Activated CD4-positive, alpha-beta T cell treated with anti-CD3 and anti-CD28 coated beads for 36 hours (primary cell): ENCODE results near the gene GAB2. TPM values are rescaled to one million over a fixed set of nuclear protein-coding genes. Genes with fewer than 3 reads are reported as not detected.
"Not testable (repeated sequence)": the region's sequence is repeated elsewhere in the genome, so short reads cannot be mapped to it uniquely, and the experiment has no call there.

Source experiments
- ATAC-seq: fragments of 200-7000 bp; cut with Tn5 transposase; one replicate; pipeline ENCODE4 v1.10.0; 2021; ENCODE audit warnings: mild to moderate bottlenecking, moderate library complexity
- CTCF ChIA-PET: fragments of 350-600 bp; sonication (Branson Sonifier 250); formaldehyde crosslinking; loops from one replicate; lab custom pipeline; 2021; ENCODE audit warnings: antibody characterized with exemption; lab: Charles Lee
- POLR2A ChIA-PET: fragments of 350-600 bp; sonication (Branson Sonifier 250); formaldehyde crosslinking; loops from one replicate; lab custom pipeline; 2021; ENCODE audit warnings: antibody characterized with exemption, inconsistent platforms; lab: Charles Lee
- DNase-seq: peaks from one replicate; pipeline ENCODE4 v3.0.0-alpha.2; 2020
- H3K27ac Mint-ChIP-seq: one replicate; pipeline ENCODE4 v1.8.0; 2021; ENCODE audit warnings: mixed read lengths
- H3K27me3 Mint-ChIP-seq: one replicate; pipeline ENCODE4 v1.8.0; 2021; ENCODE audit warnings: mixed read lengths
- H3K36me3 Mint-ChIP-seq: one replicate; pipeline ENCODE4 v1.8.0; 2021; ENCODE audit warnings: low read depth, mixed read lengths
- H3K4me1 Mint-ChIP-seq: one replicate; pipeline ENCODE4 v1.8.0; 2021; ENCODE audit warnings: mixed read lengths
- H3K4me3 Mint-ChIP-seq: one replicate; pipeline ENCODE4 v1.8.0; 2021; ENCODE audit warnings: mild to moderate bottlenecking, moderate library complexity, mixed read lengths
- H3K9me3 Mint-ChIP-seq: one replicate; pipeline ENCODE4 v1.8.0; 2021; ENCODE audit warnings: low read depth, mixed read lengths
- intact Hi-C, 2 experiments: fragments of 100-400 bp; cut with DNase I in 1 of 2; cut with micrococcal nuclease in 1 of 2; formaldehyde crosslinking; loops; one replicate each; pipeline versions ENCODE4 v1.14.2 to v1.15.1; 2022 to 2024; cut with DNase I, micrococcal nuclease
- total RNA-seq, 2 experiments: library from RNA; stranded (reverse); gene quantifications; one replicate each; pipeline ENCODE4 v1.2.3, GENCODE V29; 2021

Gene GAB2
- total RNA-seq, 2 experiments from 2014 or later = 4.3 to 4.8 TPM

DNA sequence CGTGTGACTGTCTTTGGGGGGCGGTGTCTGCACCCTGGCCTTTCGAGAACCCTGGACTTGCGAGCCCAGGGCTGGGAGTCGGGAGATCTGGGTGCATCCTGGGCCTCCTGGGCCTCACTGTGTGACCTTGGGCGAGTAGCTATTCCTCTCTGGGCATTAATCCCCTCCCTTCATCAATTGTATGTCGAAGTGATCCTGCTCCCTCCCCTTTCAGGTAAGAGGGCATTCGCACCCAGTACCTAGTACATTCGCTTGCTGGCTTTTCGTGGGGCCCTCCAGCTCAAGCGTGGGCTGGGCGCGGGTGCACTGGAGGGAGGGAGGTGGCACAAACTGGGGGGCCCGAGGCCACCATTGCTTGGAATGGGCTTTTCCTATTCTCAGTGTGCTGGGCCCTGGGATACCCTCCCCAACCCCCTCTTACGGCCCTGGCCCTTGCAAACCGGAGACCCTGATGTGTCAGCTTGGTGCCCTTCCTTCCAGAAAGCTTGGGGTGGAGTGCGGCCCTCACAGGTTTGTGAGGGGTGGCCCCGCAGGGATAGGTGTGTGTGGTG lies 228.4 kb downstream of the GAB2 start:
- intact Hi-C loops = loop anchor here (2.0 to 5.0 kb wide), 4 partner anchors 14 to 376 kb away; partner anchors contain the start of gene INTS4 (in 1 of the 2)
- H3K27me3 Mint-ChIP-seq = no peaks in the 10 kb centered on the region
- H3K9me3 Mint-ChIP-seq = no peaks in the 10 kb centered on the region
- H3K36me3 Mint-ChIP-seq = peaks cover 6% of the 10 kb centered on the region
- peak overlapping the region; percentile 84 for H3K4me3 Mint-ChIP-seq
- H3K27ac Mint-ChIP-seq = peak overlapping the region; percentile 81
- peak; percentile 24 for DNase-seq
- ChIA-PET POLR2A (interaction anchor here (1.1 to 1.2 kb wide), 2 partner anchors 12 to 50 kb away, joined by 5 to 6 read pairs; partner anchors contain the start of gene ALG8), CTCF (interaction anchor here (0.7 to 2.1 kb wide), 7 partner anchors 30 to 305 kb away, joined by 3 to 10 read pairs (median 3); partner anchors contain the start of genes ALG8 and GAB2)
- no peak for ATAC-seq
- peaks cover 63% of the 10 kb centered on the region for H3K4me1 Mint-ChIP-seq

- peaks cover 8% of the 10 kb centered on the region for H3K36me3 Mint-ChIP-seq
- H3K4me3 Mint-ChIP-seq = peak within 1 kb of the TSS; percentile 84
- peak within 1 kb of the TSS; percentile 97 for H3K27ac Mint-ChIP-seq
- intact Hi-C loops = loop anchor here (1.0 to 5.0 kb wide), 13 partner anchors 14 to 551 kb away; partner anchors contain the start of genes ALG8 (in 2 of the 2), INTS4 (in 2 of the 2), CLNS1A (in 1 of the 2) and GAB2 (in 1 of the 2)
- DNase-seq = peak; percentile 96
- ChIA-PET POLR2A (interaction anchor here (0.7 to 1.2 kb wide), 5 partner anchors 13 to 202 kb away, joined by 3 to 8 read pairs (median 5); partner anchors contain the start of genes ALG8 and INTS4), CTCF (interaction anchor here (0.6 to 2.1 kb wide), 9 partner anchors 9 to 376 kb away, joined by 3 to 10 read pairs (median 3); partner anchors contain the start of genes ALG8 and GAB2)
- no peaks in the 10 kb centered on the region for H3K9me3 Mint-ChIP-seq
- ATAC-seq = peak; percentile 85
- H3K27me3 Mint-ChIP-seq = no peaks in the 10 kb centered on the region
- H3K4me1 Mint-ChIP-seq = peaks cover 57% of the 10 kb centered on the region
Measured at GRCh38 chr11:78188286-78189173, 229.1 kb downstream of the GAB2 start, which contains the start of the genes KCTD21 and USP35. TSS of gene KCTD21 (minus strand) at chr11:78188626. CDS start at chr11:78174554, 14,072 bp downstream. TSS of gene USP35 (plus strand) at chr11:78188919. CDS start at chr11:78196246, 7,327 bp downstream.

DNA sequence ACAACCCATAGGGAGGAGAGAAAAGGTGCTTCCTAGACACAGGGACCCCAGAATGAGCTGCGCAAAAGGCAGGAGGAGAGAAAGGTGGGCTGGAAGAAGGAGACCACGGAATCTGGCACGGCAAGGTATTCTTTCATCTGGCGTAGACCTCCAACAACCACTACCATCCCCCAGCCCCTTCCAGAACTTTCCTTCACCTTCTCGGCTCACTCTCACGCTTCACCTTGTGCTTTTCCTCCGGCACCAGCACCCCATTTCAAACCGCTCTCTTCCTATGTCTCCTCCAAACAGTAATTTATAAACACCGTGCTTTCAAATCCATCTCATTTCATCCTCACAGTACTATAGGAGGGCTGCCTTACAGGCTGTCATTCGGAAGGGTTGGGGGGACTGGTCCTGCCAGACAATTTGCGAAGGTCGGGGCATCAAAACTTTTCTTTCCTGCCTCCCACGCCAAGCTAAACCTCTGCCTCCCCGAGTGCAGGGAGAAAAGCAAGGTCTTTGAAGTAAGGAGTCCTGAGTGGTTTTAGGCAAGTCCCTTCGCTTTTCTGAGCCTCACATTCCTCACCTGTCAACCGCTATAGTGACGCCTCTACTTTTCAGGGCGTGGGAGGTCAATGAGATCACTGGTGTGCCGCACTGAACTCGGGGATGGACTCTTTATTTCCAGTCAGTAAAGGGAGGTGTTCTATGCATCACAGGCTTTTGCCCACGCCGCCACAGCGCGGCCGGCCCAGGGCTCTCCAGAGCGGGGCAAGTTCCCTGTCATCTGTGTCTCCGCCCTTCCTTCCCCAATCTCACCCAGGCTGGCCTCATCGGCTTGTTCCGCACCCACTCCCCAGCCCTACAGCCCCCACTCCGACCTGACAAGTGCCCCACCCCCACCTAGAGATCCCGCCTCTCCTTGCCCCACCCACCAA lies 230.0 kb downstream of the GAB2 start:
- DNase-seq = peak; percentile 92
- Mint-ChIP-seq H3K4me3 (peak overlapping the region; percentile 84), H3K27ac (peak overlapping the region; percentile 97), H3K9me3 (no peaks in the 10 kb centered on the region), H3K4me1 (peaks cover 51% of the 10 kb centered on the region), H3K36me3 (peaks cover 10% of the 10 kb centered on the region), H3K27me3 (no peaks in the 10 kb centered on the region)
- ChIA-PET POLR2A (interaction anchor here (0.7 to 1.2 kb wide), 5 partner anchors 14 to 201 kb away, joined by 3 to 8 read pairs (median 5); partner anchors contain the start of genes ALG8 and INTS4), CTCF (interaction anchor here (0.6 to 2.1 kb wide), 8 partner anchors 10 to 377 kb away, joined by 3 to 10 read pairs (median 3); partner anchors contain the start of genes ALG8 and GAB2)
- ATAC-seq = peak; percentile 77
- intact Hi-C loops = loop anchor here (1.0 to 5.0 kb wide), 13 partner anchors 15 to 550 kb away; partner anchors contain the start of genes ALG8 (in 2 of the 2), INTS4 (in 2 of the 2), CLNS1A (in 1 of the 2) and GAB2 (in 1 of the 2)

DNA sequence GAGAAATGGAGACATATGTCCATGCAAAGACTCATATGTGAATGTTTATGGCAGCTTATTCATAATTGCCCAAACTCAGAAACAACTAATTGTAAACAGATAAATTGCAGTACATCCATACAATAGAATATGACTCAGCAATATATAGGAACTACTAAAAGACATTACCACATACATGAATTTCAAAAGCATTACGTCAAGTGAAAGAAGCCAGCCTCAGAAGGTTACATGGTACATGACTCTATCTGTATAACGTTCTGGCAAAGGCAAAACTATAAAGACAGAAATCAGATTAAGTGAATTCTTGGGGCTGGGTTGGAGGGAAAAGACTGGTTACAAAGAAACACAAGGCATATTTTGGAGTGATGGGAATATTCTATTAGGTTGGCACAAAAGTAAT lies 236.4 kb downstream of the GAB2 start:
- no peak for ATAC-seq
- CTCF ChIA-PET = no interaction called here
- Mint-ChIP-seq H3K4me3 (no peak overlapping the region), H3K36me3 (peaks cover 27% of the 10 kb centered on the region), H3K4me1 (peaks cover 23% of the 10 kb centered on the region), H3K27ac (no peak overlapping the region), H3K27me3 (no peaks in the 10 kb centered on the region), H3K9me3 (peaks cover 5% of the 10 kb centered on the region)
- no peak for DNase-seq
- POLR2A ChIA-PET = no interaction called here
- intact Hi-C loops = no loop called here

DNA sequence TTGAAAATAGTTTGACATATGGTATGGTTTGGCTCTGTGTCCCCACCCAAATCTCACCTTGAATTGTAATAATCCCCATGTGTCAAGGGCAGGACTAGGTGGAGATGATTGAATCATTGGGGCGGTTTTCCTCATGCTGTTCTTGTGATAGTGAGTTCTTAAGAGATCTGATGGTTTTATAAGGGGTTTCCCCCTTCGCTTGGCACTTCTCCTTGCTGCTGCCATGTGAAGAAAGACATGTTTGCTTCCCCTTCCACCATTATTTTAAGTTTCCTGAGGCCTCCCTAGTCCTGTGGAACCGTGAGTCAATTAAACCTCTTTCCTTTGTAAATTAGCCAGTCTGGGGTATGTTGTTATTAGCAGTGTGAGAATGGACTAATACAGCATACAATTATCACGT lies 236.9 kb downstream of the GAB2 start:
- ATAC-seq = no peak
- Mint-ChIP-seq H3K36me3 (peaks cover 30% of the 10 kb centered on the region), H3K4me1 (peaks cover 19% of the 10 kb centered on the region), H3K4me3 (no peak overlapping the region), H3K27ac (no peak overlapping the region), H3K27me3 (no peaks in the 10 kb centered on the region), H3K9me3 (peaks cover 5% of the 10 kb centered on the region)
- POLR2A ChIA-PET = interaction anchor here (0.6 kb wide), 1 partner anchor 370 kb away, joined by 4 read pairs; no protein-coding TSS in a partner anchor
- no peak for DNase-seq
- CTCF ChIA-PET = no interaction called here
- intact Hi-C loops = no loop called here

DNA sequence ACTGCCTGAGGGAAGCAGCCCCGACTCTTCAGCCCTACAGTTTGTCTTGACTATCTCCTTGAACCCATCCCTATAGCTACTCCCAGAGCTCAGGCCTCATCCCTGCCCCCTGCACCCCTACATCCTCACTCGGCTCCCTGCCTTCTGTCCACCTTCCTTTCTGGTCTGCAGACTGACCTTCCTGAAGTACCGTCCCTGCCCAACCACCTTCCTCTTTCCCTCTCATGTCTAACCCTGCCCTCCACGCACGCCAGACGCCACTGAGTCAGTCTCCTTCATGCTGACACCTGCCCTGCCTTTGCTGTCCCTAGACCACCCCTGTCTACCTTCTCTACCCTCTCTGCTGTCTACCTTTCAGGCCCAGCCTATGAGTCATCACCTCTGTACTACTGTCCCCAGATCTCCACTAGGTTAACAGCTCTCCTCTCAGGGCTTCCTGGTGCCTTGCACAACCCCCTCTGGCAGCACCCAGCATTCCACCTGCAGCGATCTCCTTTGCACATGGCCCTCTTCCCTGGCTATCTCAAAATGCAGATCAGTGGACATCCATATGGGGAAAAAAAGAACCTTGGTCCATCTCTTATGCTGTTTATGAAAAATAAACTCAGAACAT lies 238.1 kb downstream of the GAB2 start:
- peak overlapping the region; percentile 7 for H3K27ac Mint-ChIP-seq

DNA sequence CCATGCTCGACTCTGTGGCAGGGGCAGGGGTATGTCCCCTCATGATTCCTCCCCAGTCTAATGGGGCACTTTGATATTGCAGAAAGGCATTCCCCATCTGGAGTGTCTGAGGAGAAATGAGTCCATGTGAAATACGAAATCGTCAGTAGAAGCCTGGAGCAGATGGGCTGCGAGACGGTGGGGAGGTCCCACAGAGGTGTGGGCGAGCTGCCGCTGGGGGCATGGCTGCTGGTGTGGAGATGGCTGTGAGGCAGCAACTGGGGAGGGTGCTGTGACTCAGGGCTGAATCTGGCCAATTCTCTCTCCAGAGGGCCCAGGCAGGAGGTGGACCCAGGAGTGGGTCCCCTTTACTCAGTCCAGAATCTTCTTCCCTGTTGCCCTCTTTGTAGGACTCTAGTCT lies 240.4 kb downstream of the GAB2 start:
- H3K4me3 Mint-ChIP-seq = no peak overlapping the region
- ChIA-PET POLR2A (no interaction called here), CTCF (interaction anchor here (1.1 kb wide), 1 partner anchor 24 kb away, joined by 3 read pairs; no protein-coding TSS in a partner anchor)
- H3K4me1 Mint-ChIP-seq = peaks cover 13% of the 10 kb centered on the region
- H3K36me3 Mint-ChIP-seq = peaks cover 38% of the 10 kb centered on the region
- DNase-seq = no peak
- H3K9me3 Mint-ChIP-seq = peaks cover 5% of the 10 kb centered on the region
- no peak for ATAC-seq
- intact Hi-C loops = no loop called here
- no peaks in the 10 kb centered on the region for H3K27me3 Mint-ChIP-seq
- no peak overlapping the region for H3K27ac Mint-ChIP-seq

More for the DNA sequence above, 238.1 kb downstream of the GAB2 start:
- Mint-ChIP-seq H3K27me3 (no peaks in the 10 kb centered on the region), H3K9me3 (peaks cover 5% of the 10 kb centered on the region), H3K4me1 (peaks cover 16% of the 10 kb centered on the region), H3K36me3 (peaks cover 30% of the 10 kb centered on the region), H3K4me3 (no peak overlapping the region)
- intact Hi-C loops = no loop called here
- POLR2A ChIA-PET = no interaction called here
- ATAC-seq = no peak
- CTCF ChIA-PET = no interaction called here
- DNase-seq = no peak

DNA sequence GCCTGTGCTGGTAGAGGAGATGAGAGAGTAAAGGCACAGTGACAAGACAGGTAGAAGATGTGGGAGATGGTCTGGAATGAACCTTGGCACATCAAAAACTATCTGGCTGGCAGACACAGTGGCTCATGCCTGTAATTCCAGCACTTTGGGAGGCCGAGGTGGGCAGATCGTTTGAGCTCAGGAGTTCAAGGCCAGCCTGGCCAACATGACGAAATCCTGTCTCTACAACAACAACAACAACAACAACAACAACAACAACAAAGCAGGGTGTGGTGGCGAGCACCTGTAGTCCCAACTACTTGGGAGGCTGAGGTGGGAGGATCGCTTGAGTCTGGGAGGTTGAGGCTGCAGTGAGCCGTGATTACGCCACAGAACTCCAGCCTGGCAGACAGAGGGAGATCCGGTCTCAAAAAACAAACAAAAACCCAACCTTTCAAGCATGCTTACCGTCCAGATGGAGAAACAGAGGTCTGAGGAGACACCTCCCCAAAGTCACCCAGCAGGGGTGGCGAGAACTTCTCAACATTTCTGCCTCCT lies 240.9 kb downstream of the GAB2 start:
- POLR2A ChIA-PET = no interaction called here
- DNase-seq = no peak
- H3K4me1 Mint-ChIP-seq = peaks cover 13% of the 10 kb centered on the region
- no peak overlapping the region for H3K4me3 Mint-ChIP-seq
- H3K27ac Mint-ChIP-seq = no peak overlapping the region
- H3K27me3 Mint-ChIP-seq = no peaks in the 10 kb centered on the region
- no peak for ATAC-seq
- intact Hi-C loops = no loop called here
- peaks cover 38% of the 10 kb centered on the region for H3K36me3 Mint-ChIP-seq
- H3K9me3 Mint-ChIP-seq = peaks cover 5% of the 10 kb centered on the region
- CTCF ChIA-PET = no interaction called here

- H3K4me3 Mint-ChIP-seq, H3K27ac Mint-ChIP-seq, ATAC-seq, POLR2A ChIA-PET, H3K4me1 Mint-ChIP-seq, DNase-seq, intact Hi-C loops, H3K27me3 Mint-ChIP-seq, H3K9me3 Mint-ChIP-seq: not testable (repeated sequence)
- peaks cover 32% of the 10 kb centered on the region for H3K36me3 Mint-ChIP-seq
- CTCF ChIA-PET = interaction anchor here (0.6 kb wide), 1 partner anchor 105 kb away, joined by 5 read pairs; no protein-coding TSS in a partner anchor
Measured at GRCh38 chr11:78175862-78176261, 241.8 kb downstream of the GAB2 start.

DNA sequence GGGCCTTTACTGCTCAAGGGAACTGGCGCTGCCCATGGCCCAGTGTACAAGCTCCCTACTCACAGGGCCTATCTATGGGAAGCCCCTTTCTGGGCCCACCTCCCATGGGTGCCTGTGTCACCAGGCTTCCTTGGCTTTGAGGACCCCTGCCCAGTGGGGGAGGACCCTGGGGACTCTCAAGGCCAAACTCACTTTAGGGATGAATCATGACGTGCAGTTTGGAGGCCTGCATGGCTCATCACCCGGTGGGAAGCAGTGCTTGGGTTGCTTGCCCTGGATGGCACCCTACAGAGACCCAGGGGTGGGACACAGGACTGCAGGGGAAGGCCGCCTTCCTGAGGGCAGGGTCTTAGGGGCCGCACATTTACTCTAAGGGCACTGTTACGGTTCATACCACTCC lies 245.7 kb downstream of the GAB2 start:
- Mint-ChIP-seq H3K36me3 (peaks cover 25% of the 10 kb centered on the region), H3K4me1 (no peaks in the 10 kb centered on the region), H3K27ac (no peak overlapping the region), H3K27me3 (no peaks in the 10 kb centered on the region), H3K9me3 (no peaks in the 10 kb centered on the region), H3K4me3 (no peak overlapping the region)
- intact Hi-C loops = no loop called here
- CTCF ChIA-PET = interaction anchor here (0.6 to 0.9 kb wide), 2 partner anchors 33 to 128 kb away, joined by 3 read pairs; no protein-coding TSS in a partner anchor
- no peak for ATAC-seq
- DNase-seq = no peak
- POLR2A ChIA-PET = no interaction called here
